Hepatocyte (in vitro differentiated cells): ENCODE measurements around the gene HYAL1. TPM values are rescaled to one million over a fixed set of nuclear protein-coding genes. Genes with fewer than 3 reads are reported as not detected.

Source experiments
- DNase-seq: peaks from one replicate; pipeline ENCODE4 v3.0.0-alpha.2; 2016; ENCODE audit warnings: low spot score
- H2AFZ ChIP-seq: fragments of 200-600 bp; sonication (generic); 2 replicates; pipeline ENCODE4 v1.6.0; 2016; ENCODE audit warnings: antibody characterized with exemption, mild to moderate bottlenecking
- H3K27ac ChIP-seq: fragments of 200-600 bp; sonication (generic); 2 replicates; pipeline ENCODE4 v1.5.1; 2016; ENCODE audit warnings: mild to moderate bottlenecking
- H3K27me3 ChIP-seq: fragments of 200-600 bp; sonication (generic); 2 replicates; pipeline ENCODE4 v1.6.1; 2016
- H3K36me3 ChIP-seq: fragments of 200-600 bp; sonication (generic); replicated peaks from 2 replicates; pipeline ENCODE4 v1.5.1; 2016; ENCODE audit warnings: low read depth; ENCODE audit not compliant: insufficient read depth
- H3K4me1 ChIP-seq: fragments of 200-600 bp; sonication (generic); 2 replicates; pipeline ENCODE4 v1.5.1; 2016; ENCODE audit warnings: mild to moderate bottlenecking, moderate library complexity; ENCODE audit not compliant: insufficient read depth
- H3K4me2 ChIP-seq: fragments of 200-600 bp; sonication (generic); 2 replicates; pipeline ENCODE4 v1.6.0; 2016
- H3K4me3 ChIP-seq: fragments of 200-600 bp; sonication (generic); 2 replicates; pipeline ENCODE4 v1.5.1; 2016; ENCODE audit warnings: mild to moderate bottlenecking
- H3K79me2 ChIP-seq: fragments of 200-600 bp; sonication (generic); 2 replicates; pipeline ENCODE4 v1.6.0; 2017; ENCODE audit warnings: mild to moderate bottlenecking
- H3K9me2 ChIP-seq: fragments of 200-600 bp; sonication (generic); replicated peaks from 2 replicates; pipeline ENCODE4 v1.6.0; 2017; ENCODE audit warnings: mild to moderate bottlenecking; ENCODE audit not compliant: insufficient read depth
- H3K9me3 ChIP-seq: fragments of 200-600 bp; sonication (generic); 2 replicates; pipeline ENCODE4 v1.5.1; 2016; ENCODE audit warnings: low read depth, mild to moderate bottlenecking
- H4K20me1 ChIP-seq: fragments of 200-600 bp; sonication (generic); 2 replicates; pipeline ENCODE4 v1.6.0; 2016; ENCODE audit warnings: mild to moderate bottlenecking; ENCODE audit not compliant: insufficient read depth, poor library complexity, severe bottlenecking
- EZH2 ChIP-seq: fragments of 200-600 bp; sonication (generic); IDR thresholded peaks from 2 replicates; pipeline ENCODE4 v1.6.1; 2016; ENCODE audit warnings: antibody characterized with exemption, mild to moderate bottlenecking, borderline replicate concordance
- EZH2phosphoT487 ChIP-seq: fragments of 200-600 bp; sonication (generic); IDR thresholded peaks from one replicate; pipeline ENCODE4 v1.6.1; 2018; ENCODE audit warnings: antibody characterized with exemption, mild to moderate bottlenecking, low read depth, moderate library complexity; ENCODE audit not compliant: unreplicated experiment, severe bottlenecking
- WGBS: methylation state at CpG from one replicate; pipeline ENCODE4 v1.1.6; 2016; ENCODE audit warnings: low lambda C conversion rate; ENCODE audit errors: missing lambda C conversion rate; 5-methylcytosine and 5-hydroxymethylcytosine counted together
- polyA plus RNA-seq: library from polyadenylated mRNA; unstranded; fragments of >200 nt; fragmentation: Nextera tagmentation; extraction: Ambion mirVana; gene quantifications from 2 replicates; pipeline ENCODE4 v1.2.1, GENCODE V29; 2016
- total RNA-seq: library from RNA; depleted of rRNA; stranded (reverse); fragments of >200 nt; gene quantifications from 2 replicates; pipeline ENCODE4 v1.2.3, GENCODE V29; 2014
- TF ChIP-seq, protein P1 (sequence below): fragments of 200-600 bp; sonication (generic); IDR thresholded peaks from 2 replicates; pipeline ENCODE4 v1.5.1; 2016; ENCODE audit warnings: antibody characterized with exemption, mild to moderate bottlenecking; ENCODE audit not compliant: poor library complexity

HYAL1 gene
- total and polyA plus RNA-seq, 2 experiments from 2014 or later: 11.8 to 22.3 TPM

GRCh38 chr3:50276762-50277101 lies 26.6 kb downstream of the HYAL1 start:
- H3K36me3 ChIP-seq: no peaks in the 10 kb centered on the region
- no peaks in the 10 kb centered on the region for H4K20me1 ChIP-seq
- H3K9me3 ChIP-seq: no peaks in the 10 kb centered on the region
- H3K4me2 ChIP-seq: no peak overlapping the region
- H2AFZ ChIP-seq: no peak overlapping the region
- no peaks in the 10 kb centered on the region for H3K9me2 ChIP-seq
- H3K4me3 ChIP-seq: no peak overlapping the region
- no peak overlapping the region for H3K27ac ChIP-seq
- 93% methylated on average over 17 of the region's 17 CpGs for WGBS
- TF ChIP-seq, protein P1, sequence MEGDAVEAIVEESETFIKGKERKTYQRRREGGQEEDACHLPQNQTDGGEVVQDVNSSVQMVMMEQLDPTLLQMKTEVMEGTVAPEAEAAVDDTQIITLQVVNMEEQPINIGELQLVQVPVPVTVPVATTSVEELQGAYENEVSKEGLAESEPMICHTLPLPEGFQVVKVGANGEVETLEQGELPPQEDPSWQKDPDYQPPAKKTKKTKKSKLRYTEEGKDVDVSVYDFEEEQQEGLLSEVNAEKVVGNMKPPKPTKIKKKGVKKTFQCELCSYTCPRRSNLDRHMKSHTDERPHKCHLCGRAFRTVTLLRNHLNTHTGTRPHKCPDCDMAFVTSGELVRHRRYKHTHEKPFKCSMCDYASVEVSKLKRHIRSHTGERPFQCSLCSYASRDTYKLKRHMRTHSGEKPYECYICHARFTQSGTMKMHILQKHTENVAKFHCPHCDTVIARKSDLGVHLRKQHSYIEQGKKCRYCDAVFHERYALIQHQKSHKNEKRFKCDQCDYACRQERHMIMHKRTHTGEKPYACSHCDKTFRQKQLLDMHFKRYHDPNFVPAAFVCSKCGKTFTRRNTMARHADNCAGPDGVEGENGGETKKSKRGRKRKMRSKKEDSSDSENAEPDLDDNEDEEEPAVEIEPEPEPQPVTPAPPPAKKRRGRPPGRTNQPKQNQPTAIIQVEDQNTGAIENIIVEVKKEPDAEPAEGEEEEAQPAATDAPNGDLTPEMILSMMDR: no peak
- TF ChIP-seq EZH2 (no peak), EZH2phosphoT487 (no peak)
- H3K4me1 ChIP-seq: peaks cover 11% of the 10 kb centered on the region
- H3K27me3 ChIP-seq: peaks cover 10% of the 10 kb centered on the region
- no peak for DNase-seq
- peaks cover 2% of the 10 kb centered on the region for H3K79me2 ChIP-seq

DNA sequence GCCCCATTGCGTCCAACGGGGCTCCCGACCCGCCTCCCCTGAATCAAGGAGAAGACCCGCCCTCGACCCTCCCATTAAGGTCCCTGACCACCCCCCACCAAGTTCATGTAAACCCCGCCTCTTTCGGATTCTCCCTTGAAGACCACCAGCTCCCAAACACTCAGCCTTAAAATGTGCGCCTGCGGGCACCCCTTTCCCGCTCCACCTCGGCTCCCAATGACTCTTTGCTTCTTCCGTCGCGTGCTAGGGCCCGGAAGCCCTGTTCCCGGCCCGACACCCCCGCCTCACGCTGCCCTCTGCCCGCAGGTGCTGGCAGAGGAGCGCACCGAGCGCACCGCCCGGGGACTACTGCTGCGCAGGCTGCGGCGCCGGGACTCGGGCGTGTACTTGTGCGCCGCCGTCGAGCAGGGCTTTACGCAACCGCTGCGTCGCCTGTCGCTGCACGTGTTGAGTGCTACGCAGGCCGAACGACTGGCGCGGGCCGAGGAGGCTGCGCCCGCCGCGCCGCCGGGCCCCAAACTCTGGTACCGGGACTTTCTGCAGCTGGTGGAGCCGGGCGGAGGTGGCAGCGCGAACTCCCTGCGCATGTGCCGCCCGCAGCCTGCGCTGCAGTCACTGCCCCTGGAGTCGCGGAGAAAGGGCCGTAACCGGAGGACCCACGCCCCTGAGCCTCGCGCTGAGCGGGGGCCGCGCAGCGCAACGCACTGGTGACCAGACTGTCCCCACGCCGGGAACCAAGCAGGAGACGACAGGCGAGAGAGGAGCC lies 27.2 kb downstream of the HYAL1 start:
- no peaks in the 10 kb centered on the region for H3K9me2 ChIP-seq
- H3K27me3 ChIP-seq: peaks cover 10% of the 10 kb centered on the region
- no peaks in the 10 kb centered on the region for H3K9me3 ChIP-seq
- no peak overlapping the region for H3K4me3 ChIP-seq
- no peak overlapping the region for H3K4me2 ChIP-seq
- H3K36me3 ChIP-seq: no peaks in the 10 kb centered on the region
- no peaks in the 10 kb centered on the region for H4K20me1 ChIP-seq
- peaks cover 16% of the 10 kb centered on the region for H3K4me1 ChIP-seq
- peaks cover 6% of the 10 kb centered on the region for H3K79me2 ChIP-seq
- H3K27ac ChIP-seq: no peak overlapping the region
- H2AFZ ChIP-seq: no peak overlapping the region
- DNase-seq: no peak
- 75% methylated on average over 69 of the region's 79 CpGs for WGBS
- no peak for TF ChIP-seq EZH2

GRCh38 chr3:50275141-50275995 lies 28.0 kb downstream of the HYAL1 start:
- Histone ChIP-seq H3K4me2 (no peak overlapping the region), H3K79me2 (peaks cover 14% of the 10 kb centered on the region), H3K36me3 (no peaks in the 10 kb centered on the region), H2AFZ (no peak overlapping the region), H4K20me1 (no peaks in the 10 kb centered on the region), H3K27ac (no peak overlapping the region), H3K9me3 (no peaks in the 10 kb centered on the region), H3K27me3 (peaks cover 10% of the 10 kb centered on the region), H3K4me1 (peaks cover 24% of the 10 kb centered on the region), H3K9me2 (no peaks in the 10 kb centered on the region), H3K4me3 (no peak overlapping the region)
- no peak for DNase-seq
- WGBS: 37% methylated on average over 49 of the region's 65 CpGs
- TF ChIP-seq EZH2 (peak; percentile 34), EZH2phosphoT487 (no peak)
- TF ChIP-seq, protein P1: no peak
